SK-N-SH (cell line): Measurements from ENCODE around the gene SPG11. TPM values are rescaled to one million over a fixed set of nuclear protein-coding genes. Genes with fewer than 3 reads are reported as not detected.
"Not testable (repeated sequence)": the region's sequence is repeated elsewhere in the genome, so short reads cannot be mapped to it uniquely, and the experiment has no call there.

Experiments
- CTCF ChIA-PET: fragments of 300-600, 350-600 bp; formaldehyde crosslinking; extraction: SDS; loops from one replicate; lab custom pipeline; 2021; lab: Yijun Ruan, JAX
- POLR2A ChIA-PET: fragments of 350-600 bp; sonication (Branson Sonifier 250); formaldehyde crosslinking; extraction: SDS; loops from one replicate; lab custom pipeline; 2020; ENCODE audit warnings: antibody characterized with exemption, inconsistent platforms; lab: Yijun Ruan, JAX
- DNase-seq: peaks from one replicate; pipeline ENCODE4 v3.0.0; 2012
- H2AFZ ChIP-seq: fragments of 200-600 bp; sonication (generic); 2 replicates; pipeline ENCODE4 v1.8.1; 2016; ENCODE audit warnings: antibody characterized with exemption, mild to moderate bottlenecking, low read depth
- H3F3A ChIP-seq: fragments of 200-600 bp; sonication (generic); replicated peaks from 2 replicates; pipeline ENCODE3; 2016; ENCODE audit warnings: antibody characterized with exemption, mild to moderate bottlenecking; ENCODE audit not compliant: insufficient read depth
- H3K27ac ChIP-seq, 2 experiments: fragments of 200-500 bp in 1 of 2; fragments of 200-600 bp in 1 of 2; sonication (Bioruptor generic) in 1 of 2; sonication (generic), shearing (Covaris generic) in 1 of 2; 2 replicates each; pipeline versions ENCODE4 v1.5.1 to v1.6.1; 2014 to 2016; ENCODE audit warnings: low read depth in 2 of 2, inconsistent platforms in 1 of 2, low read length in 1 of 2, mild to moderate bottlenecking in 1 of 2, mixed read lengths in 1 of 2
- H3K27me3 ChIP-seq: fragments of 200-600 bp; sonication (generic), shearing (Covaris generic); 2 replicates; pipeline ENCODE4 v1.6.1; 2016; ENCODE audit warnings: mixed run types; ENCODE audit not compliant: insufficient read depth
- H3K36me3 ChIP-seq, 2 experiments: fragments of 200-500 bp in 1 of 2; fragments of 200-600 bp in 1 of 2; sonication (Bioruptor generic) in 1 of 2; sonication (generic) in 1 of 2; replicated peaks in 1 of 2; 2 replicates each; pipeline versions ENCODE3 to v1.5.1; 2014 to 2016; ENCODE audit warnings: low read length in 1 of 2, mild to moderate bottlenecking in 1 of 2; ENCODE audit not compliant: insufficient read depth in 2 of 2, control insufficient read depth in 1 of 2
- H3K4me1 ChIP-seq, 2 experiments: fragments of 200-500 bp in 1 of 2; fragments of 200-600 bp in 1 of 2; sonication (Bioruptor generic) in 1 of 2; sonication (generic), shearing (Covaris generic) in 1 of 2; 2 replicates each; pipeline versions ENCODE4 v1.5.1 to v1.6.1; 2014 to 2016; ENCODE audit warnings: low read depth in 1 of 2, low read length in 1 of 2, mixed run types in 1 of 2; ENCODE audit not compliant: insufficient read depth in 2 of 2, control insufficient read depth in 1 of 2
- H3K4me2 ChIP-seq: fragments of 200-600 bp; sonication (generic), shearing (Covaris generic); 2 replicates; pipeline ENCODE4 v1.6.1; 2017; ENCODE audit warnings: mixed run types
- H3K4me3 ChIP-seq, 2 experiments: fragments of 200-500 bp in 1 of 2; fragments of 200-600 bp in 1 of 2; sonication (Bioruptor generic) in 1 of 2; sonication (generic), shearing (Covaris generic) in 1 of 2; 2 replicates each; pipeline versions ENCODE4 v1.5.1 to v1.8.1; 2014 to 2016; ENCODE audit warnings: low read depth in 2 of 2, inconsistent platforms in 1 of 2, low read length in 1 of 2, mild to moderate bottlenecking in 1 of 2, mixed read lengths in 1 of 2, moderate library complexity in 1 of 2
- H3K79me2 ChIP-seq: fragments of 200-600 bp; sonication (generic); 2 replicates; pipeline ENCODE4 v1.8.1; 2017; ENCODE audit warnings: mild to moderate bottlenecking; ENCODE audit not compliant: insufficient read depth
- H3K9ac ChIP-seq: fragments of 200-600 bp; sonication (generic); 2 replicates; pipeline ENCODE4 v1.6.1; 2017; ENCODE audit warnings: mixed run types
- H3K9me2 ChIP-seq: fragments of 200-600 bp; sonication (generic); 2 replicates; pipeline ENCODE4 v1.6.1; 2017; ENCODE audit warnings: mixed run types
- H3K9me3 ChIP-seq: fragments of 200-600 bp; sonication (generic); 2 replicates; pipeline ENCODE4 v1.6.1; 2017; ENCODE audit warnings: mixed run types, mild to moderate bottlenecking, moderate library complexity
- H4K20me1 ChIP-seq: fragments of 200-600 bp; sonication (generic); 2 replicates; pipeline ENCODE4 v1.6.1; 2017; ENCODE audit warnings: mild to moderate bottlenecking, mixed run types; ENCODE audit not compliant: insufficient read depth
- ELF1 ChIP-seq: IDR thresholded peaks from 2 replicates; pipeline ENCODE4 v1.4.0; 2012
- FOSL2 ChIP-seq: IDR thresholded peaks from 2 replicates; pipeline ENCODE4 v1.4.0; 2012; ENCODE audit warnings: low read depth, mild to moderate bottlenecking, moderate library complexity, borderline replicate concordance
- GABPA ChIP-seq: IDR thresholded peaks from 2 replicates; pipeline ENCODE4 v1.4.0; 2012; ENCODE audit warnings: low read depth, mild to moderate bottlenecking
- GATA2 ChIP-seq: sonication (generic); formaldehyde crosslinking; IDR thresholded peaks from 2 replicates; pipeline ENCODE4 v1.5.0; 2020; ENCODE audit warnings: mild to moderate bottlenecking, missing genetic modification reagents
- JUND ChIP-seq: IDR thresholded peaks from 2 replicates; pipeline ENCODE4 v1.4.0; 2012
- MEF2A ChIP-seq: IDR thresholded peaks from 2 replicates; pipeline ENCODE4 v1.4.0; 2012; ENCODE audit warnings: low read depth, borderline replicate concordance
- POLR2AphosphoS5 ChIP-seq: IDR thresholded peaks from 2 replicates; pipeline ENCODE4 v1.6.1; 2012; ENCODE audit warnings: low read depth, low read length
- RAD21 ChIP-seq: IDR thresholded peaks from 2 replicates; pipeline ENCODE4 v1.6.1; 2012; ENCODE audit warnings: mild to moderate bottlenecking, low read length
- RFX5 ChIP-seq: IDR thresholded peaks from 2 replicates; pipeline ENCODE4 v1.6.1; 2012; ENCODE audit warnings: mild to moderate bottlenecking, improper control_type of control experiment, low read length
- TCF12 ChIP-seq: IDR thresholded peaks from 2 replicates; pipeline ENCODE4 v1.4.0; 2012
- YY1 ChIP-seq: IDR thresholded peaks from 2 replicates; pipeline ENCODE4 v1.4.0; 2012; ENCODE audit warnings: low read depth, mild to moderate bottlenecking
- WGBS: methylation state at CpG from one replicate; pipeline ENCODE4 v1.1.6; 2017; ENCODE audit warnings: low lambda C conversion rate; 5-methylcytosine and 5-hydroxymethylcytosine counted together
- polyA plus RNA-seq, 3 experiments: library from polyadenylated mRNA; depleted of rRNA; stranded (reverse); fragments of >200 nt; gene quantifications; 2 replicates each; pipeline ENCODE4 v1.2.3, GENCODE V29; 2012
- TF ChIP-seq, protein P1 (sequence below): fragments of 150-350 bp; IDR thresholded peaks from 2 replicates; pipeline ENCODE4 v1.6.1; 2016; ENCODE audit warnings: mild to moderate bottlenecking, low read depth, low read length
- TF ChIP-seq, protein P2 (sequence below): fragments of 200-600 bp; sonication (generic); IDR thresholded peaks from 2 replicates; pipeline ENCODE4 v1.6.1; 2017; ENCODE audit warnings: antibody characterized with exemption, mild to moderate bottlenecking, moderate library complexity
- TF ChIP-seq, protein P3 (sequence below): IDR thresholded peaks from 2 replicates; pipeline ENCODE4 v1.4.0; 2012; ENCODE audit warnings: low read depth
- TF ChIP-seq, protein P4 (sequence below): IDR thresholded peaks from 2 replicates; pipeline ENCODE4 v1.6.1; 2012; ENCODE audit warnings: mild to moderate bottlenecking, low read depth, low read length, moderate library complexity

SPG11 gene
- polyA plus RNA-seq, 1 of the 3 experiments (the other 2 are of a cell fraction), result 36.3 TPM

DNA sequence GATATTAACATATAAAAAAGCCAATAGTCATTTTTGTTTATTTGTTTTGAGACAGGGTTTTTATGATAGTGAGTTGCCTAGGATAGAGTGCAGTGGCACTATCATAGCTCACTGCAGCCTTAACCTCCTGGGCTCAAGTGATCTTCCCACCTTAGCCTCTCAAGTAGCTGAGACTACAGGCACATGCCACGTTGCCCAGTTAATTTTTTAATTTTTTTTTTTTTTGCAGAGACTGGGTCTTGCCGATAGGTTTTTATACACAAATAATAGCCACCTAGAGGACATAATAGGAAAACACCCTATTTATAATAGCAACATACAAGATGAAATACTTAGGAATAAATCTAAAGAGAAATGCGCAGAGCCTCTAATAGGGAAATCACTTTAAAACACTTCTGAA lies 113.2 kb downstream of the SPG11 start (continued):
- TF ChIP-seq, protein P1, sequence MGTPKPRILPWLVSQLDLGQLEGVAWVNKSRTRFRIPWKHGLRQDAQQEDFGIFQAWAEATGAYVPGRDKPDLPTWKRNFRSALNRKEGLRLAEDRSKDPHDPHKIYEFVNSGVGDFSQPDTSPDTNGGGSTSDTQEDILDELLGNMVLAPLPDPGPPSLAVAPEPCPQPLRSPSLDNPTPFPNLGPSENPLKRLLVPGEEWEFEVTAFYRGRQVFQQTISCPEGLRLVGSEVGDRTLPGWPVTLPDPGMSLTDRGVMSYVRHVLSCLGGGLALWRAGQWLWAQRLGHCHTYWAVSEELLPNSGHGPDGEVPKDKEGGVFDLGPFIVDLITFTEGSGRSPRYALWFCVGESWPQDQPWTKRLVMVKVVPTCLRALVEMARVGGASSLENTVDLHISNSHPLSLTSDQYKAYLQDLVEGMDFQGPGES, result no peak
- no peak for TF ChIP-seq RFX5
- no peak for TF ChIP-seq MEF2A

DNA sequence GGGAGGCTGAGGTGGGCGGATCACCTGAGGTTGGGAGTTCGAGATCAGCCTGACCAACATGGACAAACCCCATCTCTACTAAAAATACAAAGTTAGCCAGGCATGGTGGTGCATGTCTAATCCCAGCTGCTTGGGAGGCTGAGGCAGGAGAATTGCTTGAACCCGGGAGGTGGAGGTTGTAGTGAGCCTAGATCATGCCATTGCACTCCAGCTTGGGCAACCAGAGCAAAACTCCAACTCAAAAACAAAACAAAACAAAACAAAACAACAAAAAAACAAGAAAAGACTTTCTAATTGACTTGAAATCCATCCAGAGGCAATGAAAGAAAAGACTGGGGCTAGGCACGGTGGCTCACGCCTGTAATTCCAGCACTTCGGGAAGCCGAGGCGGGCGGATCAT lies 114.3 kb downstream of the SPG11 start:
- Histone ChIP-seq H3K36me3 (peaks cover 18 to 34% of the 10 kb centered on the region in 2 experiments), H4K20me1 (peaks cover 61% of the 10 kb centered on the region), H3F3A (peaks cover 37% of the 10 kb centered on the region), H3K79me2 (peaks cover 96% of the 10 kb centered on the region), H3K4me1 (peaks cover 10 to 13% of the 10 kb centered on the region in 2 experiments; a peak in 3 of 4 replicates)
- H3K4me2 ChIP-seq, POLR2A ChIA-PET, H3K27ac ChIP-seq, DNase-seq, H2AFZ ChIP-seq, H3K9ac ChIP-seq, H3K9me3 ChIP-seq, H3K27me3 ChIP-seq, H3K9me2 ChIP-seq, H3K4me3 ChIP-seq: not testable (repeated sequence)
- CTCF ChIA-PET, result interaction anchor here (0.7 to 1.5 kb wide), 5 partner anchors 9 to 64 kb away, joined by 3 to 8 read pairs (median 6); no protein-coding TSS in a partner anchor
- 94% methylated on average over 9 of the region's 9 CpGs for WGBS

DNA sequence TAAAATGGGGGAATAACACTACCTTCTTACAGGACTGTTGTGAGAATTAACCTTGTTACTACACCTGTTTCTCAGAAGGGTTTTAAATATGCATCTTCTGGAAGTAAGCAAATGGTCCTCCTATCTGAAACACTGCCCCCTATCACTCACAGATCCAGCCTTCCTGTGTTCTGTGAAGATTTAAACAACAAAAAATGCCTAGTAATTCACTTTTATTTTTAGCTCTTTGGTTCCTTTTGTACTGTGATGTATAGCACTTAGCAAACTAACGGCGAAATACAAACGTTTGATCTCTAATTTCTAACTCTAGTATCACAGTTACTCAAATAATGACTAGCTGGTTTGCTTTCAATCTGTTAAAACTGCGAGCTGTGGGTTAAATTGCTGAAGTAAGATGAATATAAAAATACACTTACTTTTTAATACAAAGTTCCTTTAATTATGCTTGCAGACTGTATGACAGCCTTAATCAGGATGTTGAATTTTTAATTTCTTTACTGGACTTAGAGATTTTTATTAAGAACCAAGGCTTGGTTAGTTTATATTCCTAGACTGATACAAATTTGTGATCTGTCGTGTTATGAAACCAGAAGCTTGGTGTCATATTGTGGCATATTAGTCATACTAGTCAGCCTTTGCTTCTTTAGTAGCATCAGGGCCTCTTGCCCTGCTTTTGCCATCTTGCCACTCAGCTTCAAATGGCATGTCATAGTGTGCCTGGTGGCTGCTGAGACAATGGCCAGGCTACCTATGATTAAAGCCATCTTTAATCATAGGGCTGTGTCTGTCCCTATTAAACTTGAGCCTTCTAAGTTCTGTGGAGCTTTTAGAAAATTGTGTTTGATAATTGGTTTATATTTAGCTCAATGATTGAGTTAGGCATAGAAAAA lies 117.3 kb downstream of the SPG11 start:
- WGBS, result 44% methylated on average over 5 of the region's 5 CpGs
- H4K20me1 ChIP-seq, result peaks cover 71% of the 10 kb centered on the region
- H2AFZ ChIP-seq, result no peak overlapping the region
- peaks cover 19 to 27% of the 10 kb centered on the region in 2 experiments for H3K4me1 ChIP-seq
- H3K9me3 ChIP-seq, result no peaks in the 10 kb centered on the region
- H3K36me3 ChIP-seq, result peaks cover 4 to 18% of the 10 kb centered on the region in 2 experiments
- DNase-seq, result peak; percentile 66
- H3K4me2 ChIP-seq, result no peak overlapping the region
- H3K27me3 ChIP-seq, result no peaks in the 10 kb centered on the region
- H3K27ac ChIP-seq, result peak overlapping the region; percentile 63 to 82
- no peaks in the 10 kb centered on the region for H3K9me2 ChIP-seq
- ChIA-PET POLR2A (interaction anchor here (0.5 to 2.6 kb wide), 4 partner anchors 9 to 477 kb away, joined by 3 to 27 read pairs (median 3); partner anchors contain the start of genes EIF3J and SORD), CTCF (interaction anchor here (0.6 to 2.2 kb wide), 12 partner anchors 9 to 642 kb away, joined by 3 to 10 read pairs (median 4); partner anchors contain the start of gene EIF3J)
- H3F3A ChIP-seq, result peaks cover 29% of the 10 kb centered on the region
- H3K9ac ChIP-seq, result peak overlapping the region; percentile 7; the same call in 1 of the 2 replicates
- peaks cover 100% of the 10 kb centered on the region for H3K79me2 ChIP-seq
- no peak overlapping the region; a peak in 1 of 4 replicates for H3K4me3 ChIP-seq
- TF ChIP-seq ELF1, result no peak
- 0 out of 2 replicates have a peak, but pooled peaks have one; percentile 7 for TF ChIP-seq JUND
- TF ChIP-seq GABPA, result no peak
- TF ChIP-seq TCF12, result peak; percentile 72
- TF ChIP-seq, protein P1, result no peak
- TF ChIP-seq, protein P2, sequence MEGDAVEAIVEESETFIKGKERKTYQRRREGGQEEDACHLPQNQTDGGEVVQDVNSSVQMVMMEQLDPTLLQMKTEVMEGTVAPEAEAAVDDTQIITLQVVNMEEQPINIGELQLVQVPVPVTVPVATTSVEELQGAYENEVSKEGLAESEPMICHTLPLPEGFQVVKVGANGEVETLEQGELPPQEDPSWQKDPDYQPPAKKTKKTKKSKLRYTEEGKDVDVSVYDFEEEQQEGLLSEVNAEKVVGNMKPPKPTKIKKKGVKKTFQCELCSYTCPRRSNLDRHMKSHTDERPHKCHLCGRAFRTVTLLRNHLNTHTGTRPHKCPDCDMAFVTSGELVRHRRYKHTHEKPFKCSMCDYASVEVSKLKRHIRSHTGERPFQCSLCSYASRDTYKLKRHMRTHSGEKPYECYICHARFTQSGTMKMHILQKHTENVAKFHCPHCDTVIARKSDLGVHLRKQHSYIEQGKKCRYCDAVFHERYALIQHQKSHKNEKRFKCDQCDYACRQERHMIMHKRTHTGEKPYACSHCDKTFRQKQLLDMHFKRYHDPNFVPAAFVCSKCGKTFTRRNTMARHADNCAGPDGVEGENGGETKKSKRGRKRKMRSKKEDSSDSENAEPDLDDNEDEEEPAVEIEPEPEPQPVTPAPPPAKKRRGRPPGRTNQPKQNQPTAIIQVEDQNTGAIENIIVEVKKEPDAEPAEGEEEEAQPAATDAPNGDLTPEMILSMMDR, result peak; percentile 59
- TF ChIP-seq FOSL2, result no peak
- TF ChIP-seq GATA2 (CRISPR knock-in tag), result no peak
- TF ChIP-seq, protein P3, sequence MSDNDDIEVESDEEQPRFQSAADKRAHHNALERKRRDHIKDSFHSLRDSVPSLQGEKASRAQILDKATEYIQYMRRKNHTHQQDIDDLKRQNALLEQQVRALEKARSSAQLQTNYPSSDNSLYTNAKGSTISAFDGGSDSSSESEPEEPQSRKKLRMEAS, result no peak
- TF ChIP-seq YY1, result no peak
- TF ChIP-seq POLR2AphosphoS5, result no peak
- no peak; the same call in 1 of the 2 replicates for TF ChIP-seq RAD21
- TF ChIP-seq, protein P4, sequence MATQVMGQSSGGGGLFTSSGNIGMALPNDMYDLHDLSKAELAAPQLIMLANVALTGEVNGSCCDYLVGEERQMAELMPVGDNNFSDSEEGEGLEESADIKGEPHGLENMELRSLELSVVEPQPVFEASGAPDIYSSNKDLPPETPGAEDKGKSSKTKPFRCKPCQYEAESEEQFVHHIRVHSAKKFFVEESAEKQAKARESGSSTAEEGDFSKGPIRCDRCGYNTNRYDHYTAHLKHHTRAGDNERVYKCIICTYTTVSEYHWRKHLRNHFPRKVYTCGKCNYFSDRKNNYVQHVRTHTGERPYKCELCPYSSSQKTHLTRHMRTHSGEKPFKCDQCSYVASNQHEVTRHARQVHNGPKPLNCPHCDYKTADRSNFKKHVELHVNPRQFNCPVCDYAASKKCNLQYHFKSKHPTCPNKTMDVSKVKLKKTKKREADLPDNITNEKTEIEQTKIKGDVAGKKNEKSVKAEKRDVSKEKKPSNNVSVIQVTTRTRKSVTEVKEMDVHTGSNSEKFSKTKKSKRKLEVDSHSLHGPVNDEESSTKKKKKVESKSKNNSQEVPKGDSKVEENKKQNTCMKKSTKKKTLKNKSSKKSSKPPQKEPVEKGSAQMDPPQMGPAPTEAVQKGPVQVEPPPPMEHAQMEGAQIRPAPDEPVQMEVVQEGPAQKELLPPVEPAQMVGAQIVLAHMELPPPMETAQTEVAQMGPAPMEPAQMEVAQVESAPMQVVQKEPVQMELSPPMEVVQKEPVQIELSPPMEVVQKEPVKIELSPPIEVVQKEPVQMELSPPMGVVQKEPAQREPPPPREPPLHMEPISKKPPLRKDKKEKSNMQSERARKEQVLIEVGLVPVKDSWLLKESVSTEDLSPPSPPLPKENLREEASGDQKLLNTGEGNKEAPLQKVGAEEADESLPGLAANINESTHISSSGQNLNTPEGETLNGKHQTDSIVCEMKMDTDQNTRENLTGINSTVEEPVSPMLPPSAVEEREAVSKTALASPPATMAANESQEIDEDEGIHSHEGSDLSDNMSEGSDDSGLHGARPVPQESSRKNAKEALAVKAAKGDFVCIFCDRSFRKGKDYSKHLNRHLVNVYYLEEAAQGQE, result no peak
